22Rv1 (cell line): ENCODE data around the gene ESR2.
"Not testable (repeated sequence)": the region's sequence is repeated elsewhere in the genome, so short reads cannot be mapped to it uniquely, and the experiment has no call there.

Source experiments
- H3K27ac ChIP-seq: fragments of 450-650 bp; 2 replicates; pipeline ENCODE4 v1.5.1; 2017
- ZFX ChIP-seq: fragments of 450-650 bp; IDR thresholded peaks from 2 replicates; pipeline ENCODE4 v1.6.1; 2017; ENCODE audit warnings: antibody characterized with exemption, borderline replicate concordance
- TF ChIP-seq, protein P1 (sequence below): fragments of 450-650 bp; IDR thresholded peaks from 2 replicates; pipeline ENCODE4 v1.5.1; 2017; ENCODE audit warnings: mild to moderate bottlenecking

ESR2 gene

DNA sequence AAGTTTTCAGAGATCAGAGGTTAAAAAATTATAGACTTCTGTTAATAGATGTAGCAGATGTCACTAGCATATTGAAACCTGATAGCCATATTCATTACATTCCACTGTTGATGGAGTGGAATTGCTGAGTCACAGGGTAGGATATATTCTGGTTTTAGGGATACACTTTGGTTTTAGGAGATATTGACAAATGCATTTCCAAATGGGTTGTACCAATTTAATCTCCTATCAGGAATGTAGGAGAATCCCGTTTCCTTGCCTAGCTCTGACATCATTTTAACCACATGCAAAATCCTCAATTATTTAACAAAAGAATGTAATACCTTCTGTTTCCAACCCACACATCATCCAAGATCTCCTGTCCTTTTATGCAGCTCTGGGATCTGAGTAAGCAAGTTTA, 30.7 kb upstream of the ESR2 start:
- TF ChIP-seq ZFX: no peak
- TF ChIP-seq, protein P1, sequence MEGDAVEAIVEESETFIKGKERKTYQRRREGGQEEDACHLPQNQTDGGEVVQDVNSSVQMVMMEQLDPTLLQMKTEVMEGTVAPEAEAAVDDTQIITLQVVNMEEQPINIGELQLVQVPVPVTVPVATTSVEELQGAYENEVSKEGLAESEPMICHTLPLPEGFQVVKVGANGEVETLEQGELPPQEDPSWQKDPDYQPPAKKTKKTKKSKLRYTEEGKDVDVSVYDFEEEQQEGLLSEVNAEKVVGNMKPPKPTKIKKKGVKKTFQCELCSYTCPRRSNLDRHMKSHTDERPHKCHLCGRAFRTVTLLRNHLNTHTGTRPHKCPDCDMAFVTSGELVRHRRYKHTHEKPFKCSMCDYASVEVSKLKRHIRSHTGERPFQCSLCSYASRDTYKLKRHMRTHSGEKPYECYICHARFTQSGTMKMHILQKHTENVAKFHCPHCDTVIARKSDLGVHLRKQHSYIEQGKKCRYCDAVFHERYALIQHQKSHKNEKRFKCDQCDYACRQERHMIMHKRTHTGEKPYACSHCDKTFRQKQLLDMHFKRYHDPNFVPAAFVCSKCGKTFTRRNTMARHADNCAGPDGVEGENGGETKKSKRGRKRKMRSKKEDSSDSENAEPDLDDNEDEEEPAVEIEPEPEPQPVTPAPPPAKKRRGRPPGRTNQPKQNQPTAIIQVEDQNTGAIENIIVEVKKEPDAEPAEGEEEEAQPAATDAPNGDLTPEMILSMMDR: no peak

DNA sequence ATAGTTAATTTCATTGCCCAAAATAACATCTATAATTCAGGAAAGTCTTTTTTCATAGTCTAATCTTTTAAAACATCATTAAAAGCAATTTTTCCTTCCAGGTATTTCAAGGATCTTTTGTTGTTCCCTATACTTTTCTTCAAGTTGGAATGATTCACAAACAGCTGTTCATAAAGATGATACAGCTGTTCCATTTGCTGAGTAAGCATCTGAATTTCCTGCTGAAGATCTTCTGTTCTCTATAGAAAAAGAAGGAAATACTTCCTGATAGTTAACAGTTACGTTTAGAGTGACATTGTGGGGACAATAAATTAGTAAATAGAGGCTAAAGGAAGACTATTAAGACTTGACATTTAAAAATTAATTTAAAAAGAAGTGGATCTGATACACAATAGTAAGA, 30.3 kb upstream of the ESR2 start:
- TF ChIP-seq ZFX: no peak
- TF ChIP-seq, protein P1: no peak
- no peak overlapping the region for H3K27ac ChIP-seq

More for the DNA sequence above, 30.7 kb upstream of the ESR2 start:
- H3K27ac ChIP-seq: no peak overlapping the region

DNA sequence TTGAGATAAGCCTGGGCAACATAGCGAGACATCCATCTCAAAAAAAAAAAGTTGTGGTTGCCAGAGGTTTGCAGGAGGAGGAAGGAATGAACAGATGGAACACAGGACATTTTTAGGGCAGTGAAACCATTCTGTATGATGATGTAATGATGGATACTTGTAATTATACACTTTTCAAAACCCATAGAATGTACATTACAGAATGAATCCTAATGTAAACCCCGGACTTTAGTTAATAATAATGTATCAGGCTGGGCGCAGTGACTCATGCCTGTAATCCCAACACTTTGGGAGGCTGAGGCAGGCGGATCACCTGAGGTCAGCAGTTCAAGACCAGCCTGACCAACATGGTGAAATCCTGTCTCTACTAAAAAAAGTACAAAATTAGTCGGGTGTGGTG, 26.2 kb upstream of the ESR2 start:
- H3K27ac ChIP-seq: not testable (repeated sequence)

DNA sequence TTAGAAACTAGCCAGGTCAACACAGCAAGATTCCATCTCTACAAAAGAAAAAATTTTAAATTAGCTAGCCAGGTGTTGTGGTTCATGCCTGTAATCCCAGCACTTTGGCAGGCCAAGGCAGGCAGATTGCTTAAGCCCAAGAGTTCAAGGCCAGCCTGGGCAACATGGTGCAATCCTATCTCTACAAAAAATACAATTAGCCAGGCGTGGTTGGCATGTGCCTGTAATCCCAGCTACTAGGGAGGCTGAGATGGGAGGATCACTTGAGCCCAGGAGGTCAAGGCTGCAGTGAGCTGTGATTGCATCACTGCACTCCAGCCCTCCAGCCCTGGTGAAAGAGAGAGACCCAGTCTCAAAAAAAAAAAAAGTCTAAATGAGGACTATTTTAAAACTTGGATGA, 24.5 kb upstream of the ESR2 start:
- H3K27ac ChIP-seq: not testable (repeated sequence)

DNA sequence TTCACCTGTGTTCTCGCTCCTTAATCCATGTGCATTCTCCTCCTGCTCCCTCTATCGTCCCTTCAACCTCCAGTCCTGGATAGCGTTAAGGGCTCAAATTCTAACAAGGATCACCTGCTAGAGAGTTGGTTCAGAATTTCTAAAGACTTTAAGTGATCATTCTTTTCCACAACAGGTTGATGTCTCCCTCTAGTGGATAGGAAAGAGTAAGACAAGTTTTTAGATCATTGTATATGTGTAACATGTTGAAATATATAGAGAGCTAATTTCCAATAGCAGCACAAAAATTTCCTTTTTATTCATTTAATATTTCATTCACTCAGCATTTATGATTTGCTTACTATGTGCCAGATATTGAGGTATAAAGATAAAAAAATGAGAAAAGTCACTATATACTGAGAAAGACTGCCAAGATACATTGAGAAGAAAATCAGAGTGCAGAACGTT, 9.3 kb upstream of the ESR2 start:
- H3K27ac ChIP-seq: no peak overlapping the region
- TF ChIP-seq ZFX: no peak
- TF ChIP-seq, protein P1: peak; percentile 88

DNA sequence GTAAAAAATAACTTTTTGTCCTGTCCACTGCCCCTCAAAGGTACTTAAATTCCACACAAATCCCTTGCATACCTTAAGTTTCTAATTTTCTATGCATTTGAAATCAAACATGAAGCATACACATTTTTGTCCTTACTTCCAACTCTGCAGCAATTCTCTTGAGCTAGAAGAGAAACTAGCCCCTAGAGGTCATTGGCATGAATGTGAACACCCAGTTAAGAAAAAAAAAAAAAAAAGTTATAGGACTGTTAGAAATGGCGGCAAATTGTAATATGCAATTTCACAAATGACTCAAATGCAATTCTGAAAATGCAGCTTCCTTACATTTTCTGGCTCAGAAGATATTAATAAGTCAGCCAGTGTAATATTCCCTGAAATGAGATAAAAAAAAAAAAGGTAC, 4.6 kb upstream of the ESR2 start:
- TF ChIP-seq, protein P1: no peak
- no peak for TF ChIP-seq ZFX

DNA sequence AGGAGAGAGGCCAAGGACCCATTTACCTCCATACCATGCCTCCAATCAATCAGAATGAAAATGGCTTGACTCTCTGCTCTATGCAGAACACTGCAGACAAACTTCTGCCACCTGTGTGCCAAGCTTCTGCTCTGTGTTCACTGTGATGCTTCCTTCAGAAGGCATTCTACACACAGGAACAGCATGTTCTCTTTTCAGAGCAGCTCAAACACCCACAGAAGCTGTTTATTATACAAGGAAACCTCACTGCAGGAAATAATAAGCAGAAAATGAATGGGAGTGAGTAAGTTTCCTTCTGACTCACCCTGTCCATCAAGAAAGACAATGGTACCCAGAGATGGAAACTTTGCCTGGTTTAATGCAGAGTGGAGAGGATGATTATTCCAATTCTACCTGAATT, 2.4 kb upstream of the ESR2 start:
- H3K27ac ChIP-seq: no peak overlapping the region
- no peak for TF ChIP-seq ZFX
- TF ChIP-seq, protein P1: no peak

More for the DNA sequence above, 4.6 kb upstream of the ESR2 start:
- H3K27ac ChIP-seq: no peak overlapping the region

DNA sequence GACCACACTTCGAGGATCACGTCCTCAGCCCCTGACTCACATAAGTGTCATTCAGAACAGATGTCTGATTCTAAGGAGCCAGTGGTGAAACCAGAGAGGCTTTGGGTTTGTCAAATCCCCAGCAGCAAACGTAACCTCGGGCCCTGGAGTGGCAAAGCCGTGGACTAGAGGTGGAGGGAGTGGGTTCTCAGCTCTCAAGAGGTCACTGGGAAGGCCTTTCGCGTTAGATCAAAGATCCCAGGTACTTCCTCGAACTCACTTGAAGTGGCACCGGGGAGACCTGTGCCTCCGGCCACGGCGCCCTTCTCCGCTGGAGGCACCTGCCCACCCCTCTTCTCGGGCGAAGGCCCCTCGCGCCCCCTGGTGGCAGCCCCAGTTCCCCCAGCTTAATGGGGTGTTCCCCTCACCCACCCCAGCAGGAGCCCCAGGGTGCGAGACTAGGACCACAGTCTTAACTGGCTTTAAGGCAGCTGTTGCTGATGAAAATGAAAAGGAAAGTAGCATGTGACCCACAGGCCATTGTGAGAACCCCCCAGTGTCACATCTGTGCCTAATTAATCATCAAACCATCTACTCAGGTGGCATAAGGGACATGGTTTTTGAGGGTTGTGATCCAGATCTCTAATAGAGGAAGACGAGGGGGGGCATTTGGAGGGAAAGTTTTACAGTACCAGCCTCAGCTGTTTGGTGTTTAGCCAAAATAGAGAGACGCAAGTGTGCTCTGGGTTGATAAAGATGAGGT, 672 bp upstream of the ESR2 start:
- TF ChIP-seq ZFX: no peak
- TF ChIP-seq, protein P1: peak; percentile 71
- H3K27ac ChIP-seq: no peak overlapping the region
